ENCODE data around the gene POLR1B.

GRCh38 chr2:112493858-112494648 is 48.2 kb upstream of the POLR1B start:
- TF ChIP-seq EZH2phosphoT487 (conservative IDR thresholded peaks at IDR 0.05; ENCODE audit: low read length) (no peak), CTCF (IDR thresholded peaks at IDR 0.05; ENCODE audit: insufficient read depth, low read length, poor library complexity, severe bottlenecking) (no peak)
